Measurements from ENCODE around the gene BRPF3. TPM values are rescaled to one million over a fixed set of nuclear protein-coding genes. Genes with fewer than 3 reads are reported as not detected.

Gene BRPF3
- total RNA-seq, 1 donor from 2014 or later: 36.2 TPM

- DNase-seq: no peak
- TF ChIP-seq CTCF (IDR thresholded peaks at IDR 0.05; ENCODE audit: partially characterized antibody, unreplicated experiment): no peak
- H3K27me3 Mint-ChIP-seq (ENCODE audit: unreplicated experiment): no peaks in the 10 kb centered on the region
- peaks cover 3% of the 10 kb centered on the region for H3K9me3 Mint-ChIP-seq (ENCODE audit: unreplicated experiment)
- no peak within 1 kb of the TSS for H3K4me3 Mint-ChIP-seq (ENCODE audit: unreplicated experiment)
- H3K36me3 Mint-ChIP-seq (ENCODE audit: unreplicated experiment): peaks cover 6% of the 10 kb centered on the region
- no peaks in the 10 kb centered on the region for H3K4me1 Mint-ChIP-seq (ENCODE audit: low read depth, unreplicated experiment)
- no peak within 1 kb of the TSS for H3K27ac Mint-ChIP-seq (ENCODE audit: unreplicated experiment)
Measured at GRCh38 chr6:36269834-36270705, 73.5 kb downstream of the BRPF3 start, which contains the start of gene PNPLA1. Gene PNPLA1, plus strand, starts transcription at chr6:36270060. Its CDS starts 400 bp downstream, at chr6:36270460.

GRCh38 chr6:36272234-36272633 lies 75.7 kb downstream of the BRPF3 start:
- no peak for TF ChIP-seq CTCF (IDR thresholded peaks at IDR 0.05; ENCODE audit: partially characterized antibody, unreplicated experiment)
- no peak overlapping the region for H3K4me3 Mint-ChIP-seq (ENCODE audit: unreplicated experiment)
- H3K27ac Mint-ChIP-seq (ENCODE audit: unreplicated experiment): no peak overlapping the region
- peaks cover 6% of the 10 kb centered on the region for H3K36me3 Mint-ChIP-seq (ENCODE audit: unreplicated experiment)
- H3K27me3 Mint-ChIP-seq (ENCODE audit: unreplicated experiment): peaks cover 2% of the 10 kb centered on the region
- no peak for DNase-seq
- no peaks in the 10 kb centered on the region for H3K4me1 Mint-ChIP-seq (ENCODE audit: low read depth, unreplicated experiment)
- H3K9me3 Mint-ChIP-seq (ENCODE audit: unreplicated experiment): peaks cover 3% of the 10 kb centered on the region

- DNase-seq: no peak
- Mint-ChIP-seq H3K27ac (ENCODE audit: unreplicated experiment) (no peak overlapping the region), H3K27me3 (ENCODE audit: unreplicated experiment) (peaks cover 2% of the 10 kb centered on the region), H3K9me3 (ENCODE audit: unreplicated experiment) (peaks cover 3% of the 10 kb centered on the region), H3K4me3 (ENCODE audit: unreplicated experiment) (no peak overlapping the region), H3K4me1 (ENCODE audit: low read depth, unreplicated experiment) (no peaks in the 10 kb centered on the region), H3K36me3 (ENCODE audit: unreplicated experiment) (peaks cover 2% of the 10 kb centered on the region)
- TF ChIP-seq CTCF (IDR thresholded peaks at IDR 0.05; ENCODE audit: partially characterized antibody, unreplicated experiment): no peak
Measured at GRCh38 chr6:36273067-36273466, 76.5 kb downstream of the BRPF3 start.

GRCh38 chr6:36273802-36274514 lies 77.4 kb downstream of the BRPF3 start:
- DNase-seq: no peak
- H3K27ac Mint-ChIP-seq (ENCODE audit: unreplicated experiment): no peak overlapping the region
- no peaks in the 10 kb centered on the region for H3K36me3 Mint-ChIP-seq (ENCODE audit: unreplicated experiment)
- H3K9me3 Mint-ChIP-seq (ENCODE audit: unreplicated experiment): peaks cover 3% of the 10 kb centered on the region
- H3K4me1 Mint-ChIP-seq (ENCODE audit: low read depth, unreplicated experiment): no peaks in the 10 kb centered on the region
- no peak overlapping the region for H3K4me3 Mint-ChIP-seq (ENCODE audit: unreplicated experiment)
- no peak for TF ChIP-seq CTCF (IDR thresholded peaks at IDR 0.05; ENCODE audit: partially characterized antibody, unreplicated experiment)
- peaks cover 2% of the 10 kb centered on the region for H3K27me3 Mint-ChIP-seq (ENCODE audit: unreplicated experiment)
